Mucosa of rectum (tissue), 2 donors: Measurements from ENCODE around the gene FOXA2.

Experiments used
- H3K27ac ChIP-seq, 2 donors: one replicate each; pipeline ENCODE4 v1.7.0; 2013; ENCODE audit warnings: inconsistent platforms in 2 of 2, low read depth in 2 of 2, low read length in 2 of 2
- H3K27me3 ChIP-seq, 2 donors: one replicate each; pipeline ENCODE4 v1.7.0; 2013; ENCODE audit warnings: low read length in 2 of 2; ENCODE audit not compliant: control insufficient read depth in 2 of 2, insufficient read depth in 2 of 2
- H3K36me3 ChIP-seq, 2 donors: one replicate each; pipeline ENCODE4 v1.7.0; 2013; ENCODE audit warnings: low read length in 2 of 2; ENCODE audit not compliant: control insufficient read depth in 2 of 2, insufficient read depth in 2 of 2
- H3K4me1 ChIP-seq, 2 donors: one replicate each; pipeline ENCODE4 v1.7.0; 2013; ENCODE audit warnings: low read length in 2 of 2, mild to moderate bottlenecking in 1 of 2; ENCODE audit not compliant: control insufficient read depth in 2 of 2, insufficient read depth in 2 of 2
- H3K4me3 ChIP-seq, 2 donors: one replicate each; pipeline ENCODE4 v1.7.0; 2013; ENCODE audit warnings: low read length in 2 of 2
- H3K9ac ChIP-seq, 2 donors: one replicate each; pipeline ENCODE4 v1.7.0; 2013; ENCODE audit warnings: low read length in 2 of 2, low read depth in 1 of 2, mild to moderate bottlenecking in 1 of 2
- H3K9me3 ChIP-seq, 2 donors: one replicate each; pipeline ENCODE4 v1.7.0; 2013; ENCODE audit warnings: low read length in 2 of 2; ENCODE audit not compliant: control insufficient read depth in 2 of 2
- donor health status: healthy.
- donor health status: Normal muscosa, but diverticular disease.

The FOXA2 gene

DNA sequence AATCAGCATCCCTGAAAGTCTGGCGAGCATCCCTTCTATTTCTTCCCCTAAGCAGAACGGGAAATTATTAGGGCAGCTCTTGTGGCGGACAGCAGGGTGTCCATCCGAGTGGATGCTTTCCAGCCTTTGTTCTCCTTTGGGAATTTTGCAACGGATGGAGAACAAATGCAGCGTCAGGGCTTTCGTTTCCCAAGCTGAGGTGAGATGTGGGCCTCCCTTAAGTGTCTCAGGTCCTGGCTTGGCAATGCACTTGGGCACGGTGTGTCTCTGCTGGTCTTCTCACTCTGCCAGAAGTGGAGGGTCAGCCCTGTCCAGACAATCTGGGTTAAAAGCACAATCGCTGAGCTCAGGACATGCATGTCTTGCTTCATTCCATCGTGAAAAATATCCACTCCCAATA is 43.5 kb downstream of the FOXA2 start:
- H3K36me3 ChIP-seq: no peaks in the 10 kb centered on the region
- H3K4me3 ChIP-seq: no peak overlapping the region
- H3K9ac ChIP-seq: no peak overlapping the region
- no peaks in the 10 kb centered on the region for H3K9me3 ChIP-seq
- no peaks in the 10 kb centered on the region for H3K27me3 ChIP-seq
- no peak overlapping the region for H3K27ac ChIP-seq
- no peaks in the 10 kb centered on the region for H3K4me1 ChIP-seq

DNA sequence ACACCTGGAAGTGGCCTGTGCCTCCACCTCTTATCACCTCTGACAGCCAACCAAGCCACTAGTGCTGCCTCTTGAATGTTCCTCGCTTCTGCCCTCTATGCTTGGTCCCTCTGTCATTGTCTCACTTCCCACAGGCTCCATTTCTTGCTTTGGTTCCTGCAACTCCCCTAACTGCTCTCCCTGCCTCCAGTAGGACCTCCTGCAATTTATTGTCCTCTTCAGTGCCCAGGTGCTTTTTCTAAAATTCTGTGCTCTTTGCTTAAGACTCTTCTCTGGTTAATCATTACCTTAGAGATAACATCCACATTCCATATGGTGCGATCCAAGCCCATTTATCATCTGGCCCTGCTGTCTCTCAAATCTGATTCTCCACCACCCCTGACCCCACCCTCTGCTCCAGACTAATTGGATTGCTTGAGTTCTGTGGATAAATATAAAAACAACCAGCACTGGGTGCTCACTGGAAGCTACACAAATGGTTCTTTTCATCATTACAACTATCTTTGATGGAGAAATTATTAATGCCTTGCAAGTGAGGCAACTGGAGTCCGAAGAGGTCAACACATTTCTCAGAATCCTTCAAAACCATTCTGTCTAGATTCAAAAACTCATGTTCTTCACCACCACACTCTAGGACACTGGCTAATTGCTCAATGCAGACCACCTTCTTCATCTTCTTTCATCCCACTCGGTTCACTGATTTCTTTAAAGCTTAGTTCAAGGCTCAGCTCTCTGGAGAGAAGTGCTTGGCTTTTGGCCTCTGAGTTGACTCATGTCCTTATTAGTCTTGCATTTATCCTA is 47.2 kb downstream of the FOXA2 start:
- Histone ChIP-seq H3K9me3 (no peaks in the 10 kb centered on the region), H3K27ac (no peak overlapping the region), H3K4me3 (no peak overlapping the region), H3K9ac (no peak overlapping the region), H3K4me1 (no peaks in the 10 kb centered on the region), H3K36me3 (no peaks in the 10 kb centered on the region), H3K27me3 (no peaks in the 10 kb centered on the region)

DNA sequence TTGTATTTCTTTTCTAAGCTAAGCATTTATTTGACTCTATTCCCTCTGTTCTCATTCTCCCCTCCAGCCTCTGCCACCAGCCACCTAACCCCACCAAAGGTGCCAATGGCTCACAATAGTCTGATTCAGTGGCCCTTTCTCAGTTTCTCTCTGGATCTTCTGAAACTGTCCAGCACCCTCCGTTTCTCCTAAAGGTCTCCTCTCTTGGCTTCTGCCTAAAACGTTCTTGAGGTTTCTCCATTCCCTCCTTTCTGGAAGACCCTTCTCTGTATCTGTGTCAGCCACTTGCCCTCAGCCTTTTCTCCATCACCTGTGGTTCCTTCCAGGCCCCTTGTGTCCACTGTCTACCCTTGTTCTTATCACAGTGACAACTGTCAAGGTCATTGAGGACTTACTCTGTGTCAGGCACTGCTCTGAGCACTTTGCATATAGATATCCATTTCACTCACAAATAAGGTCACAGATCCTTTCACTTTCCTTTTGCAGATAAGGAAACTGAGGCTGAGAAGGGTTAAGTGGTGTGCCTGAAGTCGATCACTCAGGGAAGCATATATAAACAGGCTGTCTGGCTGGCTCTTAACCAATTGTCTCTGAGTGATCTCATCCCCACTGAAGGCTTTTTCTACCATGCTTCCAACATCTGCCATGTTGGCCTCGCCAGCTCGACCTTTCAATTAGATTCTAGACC is 48.1 kb downstream of the FOXA2 start:
- Histone ChIP-seq H3K27me3 (no peaks in the 10 kb centered on the region), H3K9me3 (no peaks in the 10 kb centered on the region), H3K4me3 (no peak overlapping the region), H3K4me1 (no peaks in the 10 kb centered on the region), H3K27ac (no peak overlapping the region), H3K36me3 (no peaks in the 10 kb centered on the region), H3K9ac (no peak overlapping the region)

DNA sequence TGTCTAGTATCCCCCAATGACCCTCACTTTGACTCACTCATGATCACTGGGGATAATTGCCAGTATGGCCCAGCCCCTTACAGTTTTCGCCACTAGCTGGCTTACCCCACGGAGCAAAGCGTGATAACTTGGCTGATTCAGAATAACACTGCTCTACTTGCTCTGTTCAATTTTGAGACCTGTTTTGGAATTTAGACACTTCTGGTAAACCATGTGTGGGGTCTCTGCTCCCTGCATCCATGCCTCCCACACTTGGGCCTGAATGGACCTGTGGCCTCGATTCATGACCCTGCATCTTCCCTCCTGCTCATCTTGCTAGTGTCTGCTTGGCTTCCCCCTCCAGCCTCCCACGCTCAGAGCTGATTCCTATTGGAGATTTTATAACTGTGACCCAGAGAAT is 48.9 kb downstream of the FOXA2 start:
- H3K9ac ChIP-seq: no peak overlapping the region
- H3K27me3 ChIP-seq: no peaks in the 10 kb centered on the region
- H3K9me3 ChIP-seq: no peaks in the 10 kb centered on the region
- H3K27ac ChIP-seq: no peak overlapping the region
- H3K4me3 ChIP-seq: no peak overlapping the region
- H3K4me1 ChIP-seq: no peaks in the 10 kb centered on the region
- H3K36me3 ChIP-seq: no peaks in the 10 kb centered on the region

DNA sequence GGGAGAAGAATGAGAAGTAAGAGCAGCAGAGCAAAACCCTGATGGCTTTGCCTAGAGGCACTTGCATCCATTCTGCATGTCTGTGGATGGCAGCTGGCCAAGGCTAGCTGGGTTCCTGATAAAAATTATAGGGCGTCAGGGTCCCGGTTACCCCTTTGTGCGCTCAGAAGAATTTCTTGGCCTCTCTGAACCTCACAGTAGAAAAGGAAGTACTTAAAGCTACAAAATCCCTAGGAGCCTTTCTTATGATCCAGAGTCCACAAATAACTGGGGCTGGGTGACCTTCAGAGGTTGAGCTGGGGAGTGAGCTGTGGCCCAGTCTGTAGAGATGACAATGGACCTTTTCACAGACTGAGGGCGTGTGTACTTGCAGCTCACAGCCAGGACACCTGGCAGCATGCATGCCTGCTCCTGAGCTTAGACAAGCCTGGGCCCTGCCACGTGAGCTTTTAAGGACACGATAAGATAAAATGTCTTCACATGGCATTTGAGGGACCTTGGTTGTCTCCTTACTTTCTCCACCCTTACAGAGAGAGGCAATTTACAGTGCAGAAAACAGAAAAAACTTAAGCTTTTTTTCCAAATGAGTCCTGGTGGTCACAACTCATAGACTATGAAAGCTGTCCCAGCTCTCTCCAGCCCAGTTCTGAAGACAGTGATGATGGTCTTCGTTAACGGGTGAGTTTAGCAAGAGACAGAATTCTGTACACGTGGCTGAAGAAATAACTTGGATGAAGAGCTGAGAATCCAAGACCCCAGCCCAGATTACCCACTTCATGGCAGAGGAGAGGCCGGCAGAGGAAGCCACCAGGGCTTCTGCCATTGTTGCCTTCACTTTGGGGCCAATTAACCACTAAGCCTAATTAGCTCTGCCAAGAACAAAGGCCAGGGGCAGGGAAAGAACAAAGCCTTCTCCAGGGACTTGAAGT is 50.3 kb downstream of the FOXA2 start:
- no peaks in the 10 kb centered on the region for H3K9me3 ChIP-seq
- H3K4me3 ChIP-seq: no peak overlapping the region

DNA sequence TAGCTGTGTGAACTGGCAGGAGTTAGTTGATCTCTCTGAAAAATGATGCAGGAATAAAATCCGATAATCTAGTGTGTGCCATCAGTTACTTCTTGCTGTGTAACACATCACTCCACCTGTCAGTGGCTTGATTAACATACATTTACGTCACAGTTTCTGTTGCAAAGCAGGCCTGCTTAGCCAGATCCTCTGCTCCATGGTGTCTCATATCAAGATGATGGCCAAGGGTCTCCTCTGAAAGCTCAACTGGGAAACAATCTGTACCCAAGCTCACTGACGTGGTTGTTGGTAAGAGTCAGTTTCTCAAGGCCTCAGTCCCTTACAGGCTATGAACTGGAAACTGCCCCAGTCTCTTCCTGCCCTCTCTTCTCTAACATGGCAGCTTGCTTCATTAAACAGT is 51.8 kb downstream of the FOXA2 start:
- no peaks in the 10 kb centered on the region for H3K9me3 ChIP-seq
- H3K9ac ChIP-seq: no peak overlapping the region

More for the DNA sequence above, 50.3 kb downstream of the FOXA2 start:
- H3K36me3 ChIP-seq: no peaks in the 10 kb centered on the region
- H3K27me3 ChIP-seq: no peaks in the 10 kb centered on the region
- H3K4me1 ChIP-seq: no peaks in the 10 kb centered on the region
- no peak overlapping the region for H3K9ac ChIP-seq
- H3K27ac ChIP-seq: no peak overlapping the region

DNA sequence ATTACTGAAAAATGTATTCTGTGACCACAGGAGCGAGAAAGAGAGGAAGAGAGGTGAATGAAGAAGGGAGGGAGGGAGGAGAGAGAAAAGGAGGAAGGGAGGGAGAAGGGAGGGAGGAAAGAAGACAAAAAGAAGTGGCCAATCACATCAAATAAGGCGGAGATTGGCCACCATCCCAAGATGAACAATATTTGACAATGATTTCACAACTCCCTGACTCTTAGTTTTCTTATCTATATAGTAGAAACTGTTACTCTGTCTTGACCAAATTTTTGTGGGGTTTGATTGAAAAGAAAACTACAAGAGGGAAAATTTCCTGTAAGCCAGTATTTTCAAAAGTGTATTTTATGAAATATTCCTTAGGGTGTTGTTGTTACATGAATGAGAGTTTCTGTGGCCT is 52.6 kb downstream of the FOXA2 start:
- no peaks in the 10 kb centered on the region for H3K27me3 ChIP-seq
- H3K27ac ChIP-seq: no peak overlapping the region
- H3K9ac ChIP-seq: no peak overlapping the region
- H3K9me3 ChIP-seq: no peaks in the 10 kb centered on the region
- H3K36me3 ChIP-seq: no peaks in the 10 kb centered on the region
- H3K4me3 ChIP-seq: no peak overlapping the region
- H3K4me1 ChIP-seq: no peaks in the 10 kb centered on the region

More for the DNA sequence above, 51.8 kb downstream of the FOXA2 start:
- Histone ChIP-seq H3K4me3 (no peak overlapping the region), H3K27ac (no peak overlapping the region), H3K27me3 (no peaks in the 10 kb centered on the region), H3K4me1 (no peaks in the 10 kb centered on the region), H3K36me3 (no peaks in the 10 kb centered on the region)

DNA sequence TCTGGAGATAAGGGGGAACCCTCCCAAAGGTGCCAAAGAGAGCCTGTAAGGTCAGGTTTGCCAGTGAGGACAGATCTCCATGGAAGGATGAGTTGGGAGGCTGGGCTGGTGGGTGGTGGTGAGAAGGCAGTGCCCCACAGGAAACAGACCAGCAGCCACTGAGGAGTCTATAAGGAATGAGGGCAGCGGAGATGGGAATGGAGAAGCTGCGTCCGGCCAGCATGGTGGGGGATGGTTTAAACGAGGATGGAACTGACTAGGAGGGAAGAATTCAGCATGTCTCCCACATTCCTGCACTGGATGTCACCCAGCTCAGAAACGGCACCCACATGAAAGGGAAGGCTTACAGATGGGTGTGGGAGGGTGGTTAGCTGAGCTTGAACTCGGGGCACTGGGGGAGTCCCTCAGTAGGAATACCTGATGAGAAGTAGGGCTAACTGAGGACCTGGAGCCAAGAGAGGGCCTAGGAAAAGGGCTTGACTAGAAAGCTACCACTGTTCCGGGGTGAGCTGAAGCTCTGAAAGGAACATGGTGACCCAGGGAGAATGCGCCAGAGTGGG is 53.2 kb downstream of the FOXA2 start:
- no peak overlapping the region for H3K9ac ChIP-seq
- H3K27me3 ChIP-seq: no peaks in the 10 kb centered on the region
- H3K4me1 ChIP-seq: no peaks in the 10 kb centered on the region
- H3K36me3 ChIP-seq: no peaks in the 10 kb centered on the region
- H3K9me3 ChIP-seq: no peaks in the 10 kb centered on the region
- no peak overlapping the region for H3K27ac ChIP-seq
- H3K4me3 ChIP-seq: no peak overlapping the region
